T-helper 2 cell (primary cell): Measurements from ENCODE around the gene NKAIN2.

Source experiments
- DNase-seq, 5 experiments: peaks; one replicate each; pipeline versions ENCODE4 v3.0.0 to v3.0.0-alpha.2; 2012 to 2022

Gene NKAIN2

GRCh38 chr6:124869416-124869815 lies 1065.8 kb downstream of the NKAIN2 start:
- no peak for DNase-seq

DNA sequence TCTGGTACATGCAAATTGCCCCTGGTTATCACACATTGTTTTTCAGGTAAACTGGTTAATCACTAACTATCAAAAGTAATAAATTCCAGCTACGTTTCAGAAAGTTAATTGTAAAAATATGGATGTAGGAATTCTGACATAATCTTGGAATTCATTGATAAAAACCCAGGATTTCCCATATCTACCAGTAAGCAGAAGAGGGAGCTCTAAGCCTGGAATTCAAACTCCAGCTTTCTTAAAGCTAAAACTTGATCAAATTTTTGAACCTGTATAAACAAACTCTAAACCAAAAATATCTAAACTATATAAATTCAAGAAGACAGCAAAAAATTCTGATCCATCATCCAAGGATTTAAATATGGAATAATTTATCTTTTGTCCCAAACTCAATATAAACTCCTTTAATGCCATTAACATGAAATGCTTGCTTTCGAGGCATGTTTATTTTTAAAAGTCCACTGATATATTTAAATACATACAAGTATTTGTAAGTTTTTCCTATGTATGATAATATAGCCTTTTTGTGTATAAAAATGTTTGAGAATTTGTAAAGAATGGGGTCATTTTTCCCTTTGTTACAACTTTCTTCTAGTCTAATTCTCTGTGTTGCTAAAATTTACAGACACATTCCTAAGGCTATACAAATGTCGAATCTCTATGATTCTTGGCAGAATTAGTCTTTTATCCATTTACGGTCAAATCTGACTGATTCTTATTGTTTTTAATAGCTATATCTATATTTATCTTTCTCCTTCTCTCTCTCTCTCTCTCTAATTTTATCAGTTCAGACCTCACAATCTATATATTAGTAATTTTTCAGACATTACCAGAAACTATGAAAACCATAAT lies 1067.2 kb downstream of the NKAIN2 start:
- no peak for DNase-seq

DNA sequence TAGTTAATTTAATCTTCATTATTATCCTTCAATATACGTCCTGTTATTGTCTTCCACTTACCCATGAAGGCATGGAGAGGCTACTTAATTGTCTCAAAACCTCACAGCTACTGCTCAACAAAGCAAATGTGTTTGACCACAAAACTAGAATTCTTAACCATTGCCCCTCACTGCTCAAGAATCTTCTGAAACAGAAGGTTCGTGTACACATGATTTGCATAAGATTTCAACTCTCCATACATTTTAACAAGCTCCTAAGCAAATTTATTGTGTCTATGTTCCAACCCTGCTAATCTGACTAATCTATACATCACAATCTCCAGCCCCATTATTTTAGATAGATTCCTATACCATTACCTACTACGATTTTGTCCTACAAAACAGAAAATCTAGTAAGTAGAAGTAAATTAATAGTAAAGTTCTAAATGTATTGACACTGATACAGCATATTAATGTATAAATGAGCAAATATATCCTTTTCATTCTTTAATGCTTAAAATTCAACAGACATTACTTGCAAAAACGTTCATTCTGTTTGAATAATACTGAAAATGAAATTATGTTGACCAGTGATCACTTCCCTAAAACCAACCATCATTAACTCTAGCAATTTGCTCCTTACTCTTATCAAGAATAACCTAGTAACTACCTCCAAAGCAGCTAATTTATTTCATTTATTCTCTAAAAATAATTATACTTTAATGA lies 1068.8 kb downstream of the NKAIN2 start:
- DNase-seq = no peak

- DNase-seq = no peak
Measured at GRCh38 chr6:124873066-124873410, 1069.4 kb downstream of the NKAIN2 start.
